NCI-H2227 (cell line): ENCODE data around the gene FNIP1.
"Not testable (repeated sequence)": the region's sequence is repeated elsewhere in the genome, so short reads cannot be mapped to it uniquely, and the experiment has no call there.

ENCODE experiments used
- DNase-seq: peaks from one replicate; lab custom pipeline; 2025; ENCODE audit not compliant: unreplicated experiment; lab: John Stamatoyannopoulos, UW

FNIP1 gene

DNA sequence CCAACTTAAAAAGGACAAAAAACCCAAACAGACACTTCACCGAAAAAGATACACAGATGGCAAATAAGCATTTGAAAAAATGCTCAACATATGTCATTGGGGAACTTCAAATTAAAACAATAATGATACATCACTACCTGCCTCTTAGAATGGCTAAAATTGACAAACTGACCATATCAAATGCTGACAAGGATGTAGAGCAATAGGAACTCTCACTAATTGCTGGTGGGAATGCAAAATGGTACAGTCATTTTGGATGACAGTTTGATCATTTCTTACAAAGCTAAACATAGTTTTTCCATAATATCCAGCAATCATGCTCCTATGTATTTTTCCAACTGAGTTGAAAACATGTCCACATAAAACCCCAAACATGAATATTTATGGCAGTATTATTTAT is 102.9 kb downstream of the FNIP1 start:
- no peak for DNase-seq

DNA sequence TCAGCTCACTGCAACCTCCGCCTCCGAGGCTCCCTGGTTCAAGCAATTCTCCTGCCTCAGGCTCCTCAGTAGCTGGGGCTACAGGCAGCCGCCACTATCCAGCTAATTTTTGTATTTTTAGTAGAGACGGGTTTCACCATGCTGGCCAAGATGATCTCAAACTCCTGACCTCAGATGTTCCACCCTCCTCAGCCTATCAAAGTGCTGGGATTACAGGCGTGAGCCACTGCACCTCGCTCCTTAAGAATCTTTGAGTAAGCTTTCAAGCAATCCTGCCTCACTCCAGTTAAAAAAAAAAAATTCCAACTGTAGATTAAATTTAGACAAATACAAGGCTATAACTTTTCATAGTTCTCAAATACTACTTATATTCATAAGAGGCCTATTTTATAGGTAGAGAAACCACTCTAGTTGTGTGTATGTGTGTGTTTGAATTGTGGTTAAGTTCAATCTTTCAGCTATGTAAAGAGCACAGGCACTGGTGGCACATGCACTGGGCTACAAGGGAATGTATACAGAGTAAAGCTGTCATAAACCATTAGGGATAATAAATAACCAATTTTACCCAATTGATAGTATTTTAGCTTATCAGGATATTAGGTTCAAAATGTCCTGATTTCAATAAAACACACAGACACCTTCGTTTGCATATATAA is 111.2 kb downstream of the FNIP1 start:
- DNase-seq, result no peak

DNA sequence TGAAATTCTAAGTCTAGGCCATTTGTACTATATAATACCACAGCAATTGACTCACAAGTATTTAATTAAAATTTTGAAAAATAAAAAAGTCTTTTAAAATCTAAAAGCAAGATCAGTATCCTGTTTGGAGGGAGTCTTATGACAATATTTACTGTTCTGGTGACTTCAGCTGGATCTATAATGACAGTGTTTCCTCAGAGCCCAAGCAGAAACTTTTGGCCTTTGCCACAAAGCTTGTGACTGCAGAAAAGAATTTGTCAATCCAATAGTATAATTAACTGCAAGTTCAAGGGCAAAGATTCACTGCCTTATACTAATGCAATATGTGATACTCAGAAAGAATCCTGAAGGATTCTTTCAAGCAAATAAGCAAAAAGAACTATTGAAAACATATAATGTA is 112.2 kb downstream of the FNIP1 start:
- DNase-seq, result no peak

DNA sequence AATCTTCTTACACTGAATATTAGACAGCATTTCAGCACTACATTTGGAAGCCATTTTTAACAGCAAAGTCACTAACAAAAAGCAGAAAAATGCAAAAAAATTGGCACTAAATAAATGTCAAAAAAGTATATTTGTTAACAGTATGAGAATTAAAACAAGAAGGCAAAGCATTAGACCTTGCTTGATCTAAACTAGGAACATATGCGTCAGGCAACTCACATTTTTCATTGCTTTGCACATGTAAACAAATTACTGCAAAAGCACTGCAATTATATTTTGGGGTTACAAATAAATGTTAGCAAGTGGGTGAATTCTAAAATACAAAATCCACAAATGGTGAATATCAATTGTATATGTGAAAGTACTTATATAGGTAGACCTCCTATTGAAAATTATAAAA is 112.8 kb downstream of the FNIP1 start:
- DNase-seq, result no peak

DNA sequence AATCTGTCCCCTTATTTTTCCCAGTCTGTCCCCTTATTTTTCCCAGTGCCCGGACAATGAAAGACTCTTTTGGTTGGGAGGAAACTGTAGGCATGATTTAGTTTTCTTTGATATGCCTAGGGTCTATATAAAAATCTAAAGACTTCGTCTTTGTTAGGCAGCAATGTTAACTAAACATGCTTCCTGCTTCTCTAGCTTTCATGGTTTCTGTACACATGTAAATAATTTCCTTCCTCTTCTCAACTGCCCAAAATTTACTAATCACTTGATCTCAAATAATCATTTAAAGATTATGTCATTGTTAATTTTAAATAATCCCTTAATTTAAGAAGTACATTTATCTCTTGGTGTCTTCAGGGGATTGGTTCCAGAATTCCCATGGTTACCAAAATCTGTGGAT is 114.0 kb downstream of the FNIP1 start:
- no peak for DNase-seq

DNA sequence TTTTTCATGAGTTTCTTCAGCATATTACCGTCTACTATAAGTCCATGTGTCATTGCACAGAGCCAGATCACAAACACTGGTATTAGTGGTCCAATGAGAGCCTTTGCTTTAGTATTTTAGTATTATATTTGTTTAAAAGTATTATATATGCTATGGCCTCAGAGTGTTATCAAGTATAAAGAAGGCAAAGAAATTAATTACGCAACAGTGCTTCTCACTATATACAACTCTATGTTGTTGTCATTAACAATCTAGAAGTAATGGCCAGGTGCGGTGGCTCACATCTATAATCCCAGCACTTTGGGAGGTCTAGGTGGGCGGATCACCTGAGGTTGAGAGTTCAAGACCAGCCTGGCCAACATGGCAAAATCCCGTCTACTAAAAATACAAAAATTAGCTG is 114.6 kb downstream of the FNIP1 start:
- DNase-seq, result no peak

DNA sequence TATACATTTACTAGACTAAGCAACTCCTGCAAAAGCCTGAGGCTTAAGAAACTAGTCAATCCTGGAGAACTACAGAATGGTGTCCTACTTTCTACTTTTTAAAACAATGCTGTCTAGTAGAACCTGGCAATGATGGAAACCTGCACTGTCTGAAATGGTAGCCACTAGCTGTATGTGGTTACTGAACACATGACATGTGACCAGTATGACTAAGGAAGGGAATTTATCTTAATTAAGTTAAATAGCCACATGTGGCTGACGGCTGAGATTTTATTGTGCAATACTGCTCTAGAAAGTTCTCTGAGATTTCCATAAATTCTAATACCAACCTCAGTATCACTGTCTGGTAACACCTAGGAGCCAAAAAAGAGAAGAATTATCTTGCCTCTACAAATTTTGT is 116.9 kb downstream of the FNIP1 start:
- DNase-seq, result no peak

DNA sequence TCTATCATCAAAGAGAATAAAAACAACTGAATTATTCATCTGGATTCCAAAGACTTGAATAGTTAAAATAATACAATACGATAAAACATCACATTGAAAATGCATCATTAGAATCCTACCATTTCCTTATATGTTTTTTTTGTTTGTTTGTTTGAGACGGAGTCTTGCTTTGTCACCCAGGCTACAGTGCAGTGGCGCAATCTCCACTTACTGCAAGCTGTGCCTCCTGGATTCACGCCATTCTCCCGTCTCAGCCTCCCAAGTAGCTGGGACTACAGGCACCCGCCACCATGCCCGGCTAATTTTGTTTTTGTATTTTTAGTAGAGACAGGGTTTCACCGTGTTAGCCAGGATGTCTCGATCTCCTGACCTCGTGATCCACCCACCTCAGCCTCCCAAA is 118.5 kb downstream of the FNIP1 start:
- not testable (repeated sequence) for DNase-seq

DNA sequence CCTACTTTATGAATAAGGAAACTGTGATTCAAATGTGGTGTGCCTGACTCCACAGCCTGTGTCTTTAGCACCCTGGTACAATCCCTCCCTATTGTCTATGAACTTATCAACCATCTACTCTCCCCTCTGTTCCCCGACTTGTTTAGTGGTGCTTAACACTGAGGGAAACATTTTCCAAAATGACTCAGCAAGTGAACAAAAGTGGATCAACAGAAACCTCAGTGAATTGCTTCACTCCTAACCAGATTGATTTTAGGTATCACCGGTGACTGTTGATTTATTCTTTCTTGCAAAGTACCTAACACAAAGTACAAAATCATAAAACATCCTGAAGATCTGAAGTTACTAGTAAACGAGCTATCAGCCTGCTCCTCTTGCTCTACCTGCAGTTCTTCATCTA is 119.7 kb downstream of the FNIP1 start:
- DNase-seq, result no peak

DNA sequence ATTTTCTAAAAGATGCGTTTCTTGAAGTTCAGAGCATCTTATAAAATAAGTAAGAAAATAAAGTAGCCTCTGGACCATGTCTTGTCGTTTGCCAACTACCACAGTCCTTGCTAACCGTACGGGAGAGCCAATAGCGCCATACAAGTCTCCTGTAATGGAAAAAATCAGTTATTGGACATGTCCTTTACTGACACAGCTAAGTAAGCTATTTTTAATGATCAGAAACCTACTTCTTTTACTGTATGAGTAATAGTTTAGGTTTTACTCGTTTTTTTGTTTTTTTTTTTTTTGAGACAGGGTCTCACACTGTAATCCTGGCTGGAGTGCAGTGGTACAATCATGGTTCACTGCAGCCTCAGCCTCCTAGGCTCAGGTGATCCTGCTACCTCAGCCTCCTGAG is 124.0 kb downstream of the FNIP1 start:
- DNase-seq, result no peak

DNA sequence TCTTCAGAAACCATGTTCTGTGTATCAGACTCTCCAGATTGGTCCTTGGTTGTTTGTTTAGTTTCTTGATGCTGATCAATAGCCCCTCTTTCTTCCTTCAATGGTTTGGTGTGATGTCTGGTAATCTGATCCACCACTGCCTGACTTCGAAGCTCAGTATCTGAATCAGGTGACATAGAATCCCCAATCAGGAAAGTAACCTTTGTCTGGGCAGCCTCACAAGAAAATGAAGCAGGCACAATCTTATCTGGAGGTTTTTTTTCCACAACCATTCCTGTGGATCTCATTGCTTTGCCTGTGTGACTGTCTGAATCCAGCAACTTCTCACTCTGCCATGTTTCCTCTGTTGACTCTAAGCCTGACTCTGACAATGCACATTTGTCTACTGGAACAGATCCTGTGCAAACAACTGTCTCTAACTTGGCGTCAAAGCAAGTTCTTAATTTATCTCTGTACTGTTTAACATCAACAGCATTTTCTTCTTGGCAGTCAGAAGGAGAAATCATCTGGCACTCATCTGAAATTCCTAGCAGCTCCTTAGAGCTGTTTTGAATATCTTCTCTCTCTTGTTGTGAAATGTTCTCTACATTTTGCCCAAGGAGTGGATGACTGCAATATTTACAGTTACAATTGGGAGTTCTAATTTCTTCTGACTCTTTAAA is 124.7 kb downstream of the FNIP1 start:
- DNase-seq, result no peak

DNA sequence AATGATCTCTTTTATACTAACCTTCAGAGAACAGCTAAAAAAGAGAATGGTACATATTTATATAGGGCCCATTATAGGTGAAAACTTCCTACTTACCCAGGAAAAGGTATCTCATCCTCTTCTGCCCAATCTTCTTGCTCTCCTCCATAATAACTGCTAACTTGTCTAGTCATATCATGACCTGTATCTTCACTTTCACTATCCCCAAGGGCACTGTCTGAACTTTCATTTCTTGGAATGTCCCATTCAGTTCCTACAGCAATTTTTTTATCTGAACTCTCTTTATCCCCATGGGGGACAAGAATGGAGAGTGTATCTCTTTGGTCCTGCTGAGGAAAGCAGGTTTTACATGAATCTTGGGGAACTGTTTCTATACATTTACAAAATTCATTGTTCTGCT is 125.4 kb downstream of the FNIP1 start:
- no peak for DNase-seq

DNA sequence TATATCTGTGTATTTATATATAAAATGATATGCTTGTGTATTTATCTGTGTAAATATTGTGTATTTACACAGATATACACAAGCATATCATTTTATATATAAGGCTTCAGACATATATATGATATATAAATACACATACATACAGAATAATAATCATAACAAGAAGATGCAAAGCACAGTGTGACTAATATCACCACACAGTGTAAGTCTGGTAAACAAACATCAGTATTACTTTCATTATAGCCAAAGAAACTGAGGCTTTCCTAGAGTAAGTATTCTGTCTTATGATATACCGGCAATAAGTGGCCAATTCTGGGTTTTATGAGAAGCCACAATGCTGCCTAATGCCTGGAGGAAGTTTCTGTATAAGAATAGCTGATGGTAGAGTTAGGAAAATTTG is 131.9 kb downstream of the FNIP1 start:
- DNase-seq, result no peak

DNA sequence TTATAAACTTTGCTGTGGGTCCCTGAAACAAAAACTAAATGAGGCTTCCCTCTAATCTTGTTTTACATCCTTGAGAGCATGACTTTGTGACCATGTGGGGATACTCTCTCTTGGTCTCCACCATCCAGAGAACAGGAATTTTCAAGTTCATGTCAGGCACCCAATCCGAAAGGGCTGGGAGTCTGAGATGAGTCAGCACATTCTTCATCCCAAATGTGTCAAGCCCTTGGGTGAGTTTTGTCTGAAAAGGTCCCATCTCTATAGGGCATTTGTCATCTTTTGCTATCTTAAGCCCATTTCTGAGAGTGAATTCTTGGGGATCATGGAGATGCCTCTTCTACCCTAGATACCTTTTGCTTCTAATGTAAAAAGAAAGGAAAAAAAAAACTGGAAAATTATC is 134.9 kb downstream of the FNIP1 start:
- no peak for DNase-seq

DNA sequence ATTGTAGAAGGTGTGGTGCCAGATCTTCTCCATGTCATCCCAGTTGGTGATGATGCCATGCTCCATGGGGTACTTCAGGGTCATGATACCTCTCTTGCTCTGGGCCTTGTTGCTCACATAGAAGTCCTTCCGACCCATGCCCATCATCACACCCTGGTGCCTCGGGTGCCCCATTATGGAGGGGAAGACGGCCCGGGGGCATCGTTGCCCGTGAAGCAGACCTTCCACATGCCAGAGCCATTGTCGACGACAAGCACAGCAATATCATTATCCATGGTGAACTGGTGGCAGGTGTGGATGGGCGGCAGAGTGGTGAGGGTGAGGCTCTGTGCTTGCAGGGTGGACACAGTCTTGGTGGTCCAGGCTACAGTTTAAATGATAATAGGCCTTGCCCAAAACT is 137.0 kb downstream of the FNIP1 start:
- no peak for DNase-seq

DNA sequence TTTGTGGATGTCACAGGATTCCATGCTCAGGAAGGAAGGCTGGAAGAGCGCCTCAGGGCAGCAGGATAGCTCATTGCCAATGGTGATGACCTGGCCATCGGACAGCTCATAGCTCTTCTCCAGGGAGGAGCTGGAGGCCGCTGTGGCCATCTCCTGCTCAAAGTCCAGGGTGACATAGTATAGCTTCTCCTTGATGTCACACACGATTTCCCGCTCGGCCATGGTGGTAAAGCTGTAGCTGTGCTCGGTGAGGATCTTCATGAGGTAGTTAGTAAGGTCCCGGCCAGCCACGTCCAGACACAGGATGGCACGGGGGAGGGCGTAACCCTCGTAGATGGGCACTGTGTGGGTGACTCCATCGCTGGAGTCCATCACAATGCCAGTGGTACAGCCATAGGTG is 137.5 kb downstream of the FNIP1 start:
- DNase-seq, result no peak

DNA sequence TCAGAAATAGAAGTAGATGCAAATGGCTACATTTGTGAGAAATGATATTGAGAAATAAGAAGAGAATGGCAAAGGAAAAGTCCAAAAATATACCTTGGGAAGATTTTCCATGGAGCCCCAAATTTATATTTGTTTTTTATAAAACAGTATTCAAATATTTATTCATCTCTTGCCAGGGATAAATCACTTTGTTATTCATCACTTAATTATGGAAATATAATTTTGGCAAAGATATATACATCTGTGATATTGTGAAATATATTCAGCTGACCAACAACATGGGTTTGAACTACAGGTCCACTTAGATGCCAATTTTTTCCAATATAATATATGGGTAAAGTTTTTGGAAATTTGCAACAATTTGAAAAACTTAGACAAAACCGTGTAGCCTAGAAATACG is 142.0 kb downstream of the FNIP1 start:
- no peak for DNase-seq

DNA sequence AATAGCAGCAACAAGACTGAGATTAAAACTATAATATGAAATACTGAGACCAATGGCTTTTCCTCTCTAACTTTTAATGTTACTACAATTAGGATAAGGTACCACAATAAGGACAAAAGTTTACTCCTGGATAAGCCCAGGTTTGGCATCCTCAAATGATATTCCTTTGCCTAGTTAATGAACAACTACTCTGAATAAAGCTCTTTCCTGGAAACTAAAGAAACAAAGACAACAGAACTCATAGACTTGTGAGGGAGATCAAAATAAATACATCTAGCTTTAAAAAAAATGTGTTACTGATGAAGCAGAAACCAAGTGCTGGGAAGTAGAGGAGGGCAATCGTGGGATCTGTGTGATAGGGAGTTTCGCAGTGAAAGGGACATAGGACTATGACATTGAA is 142.5 kb downstream of the FNIP1 start:
- DNase-seq, result no peak

DNA sequence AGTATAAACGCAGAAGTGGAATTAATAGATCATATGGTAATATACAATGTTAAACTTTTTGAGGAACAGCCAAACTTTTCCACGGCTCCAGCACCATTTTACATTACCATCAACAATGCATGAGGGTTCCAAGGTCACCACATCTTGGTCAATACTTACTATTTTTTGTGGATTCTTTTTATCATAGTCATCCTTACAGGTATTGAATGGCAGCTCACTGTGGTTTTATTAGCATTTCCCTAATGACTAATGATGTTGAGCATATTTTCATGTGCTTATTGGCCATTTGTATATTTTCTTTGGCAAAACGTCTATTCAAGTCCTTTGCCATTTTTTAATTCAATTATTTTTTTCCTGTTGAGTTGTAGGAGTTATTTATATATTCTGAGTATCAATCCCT is 147.7 kb downstream of the FNIP1 start:
- DNase-seq, result no peak

DNA sequence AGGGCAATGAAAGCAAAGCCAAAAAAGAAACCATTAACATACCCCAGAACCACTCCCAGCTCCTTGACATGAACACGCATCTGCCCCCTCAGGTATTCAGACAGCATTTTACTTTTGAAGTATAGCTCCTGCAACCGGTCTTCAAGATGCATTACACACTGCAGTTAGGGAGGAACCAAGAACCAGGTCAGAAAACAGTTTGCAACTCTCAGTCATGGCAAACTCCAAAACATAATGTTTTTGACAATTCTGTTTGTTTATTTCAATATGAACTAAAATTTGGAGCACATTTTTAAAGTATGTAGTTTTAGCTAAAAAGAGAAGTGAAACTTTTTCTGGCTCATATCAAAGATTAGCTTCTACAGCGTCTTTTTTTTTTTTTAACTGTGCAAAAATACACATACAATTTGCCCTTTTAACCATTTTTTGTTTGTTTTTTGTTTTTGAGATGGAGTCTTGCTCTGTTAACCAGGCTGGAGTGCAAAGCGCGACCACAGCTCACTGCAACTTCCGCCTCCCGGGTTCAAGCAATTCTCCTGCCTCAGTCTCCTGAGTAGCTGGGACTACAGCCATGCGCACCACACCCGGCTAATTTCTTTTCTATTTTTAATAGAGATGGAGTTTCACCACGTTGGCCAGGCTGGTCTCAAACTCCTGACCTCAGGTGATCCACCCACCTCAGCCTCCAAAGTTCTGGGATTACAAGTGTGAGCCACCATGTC is 149.6 kb downstream of the FNIP1 start:
- DNase-seq, result no peak

DNA sequence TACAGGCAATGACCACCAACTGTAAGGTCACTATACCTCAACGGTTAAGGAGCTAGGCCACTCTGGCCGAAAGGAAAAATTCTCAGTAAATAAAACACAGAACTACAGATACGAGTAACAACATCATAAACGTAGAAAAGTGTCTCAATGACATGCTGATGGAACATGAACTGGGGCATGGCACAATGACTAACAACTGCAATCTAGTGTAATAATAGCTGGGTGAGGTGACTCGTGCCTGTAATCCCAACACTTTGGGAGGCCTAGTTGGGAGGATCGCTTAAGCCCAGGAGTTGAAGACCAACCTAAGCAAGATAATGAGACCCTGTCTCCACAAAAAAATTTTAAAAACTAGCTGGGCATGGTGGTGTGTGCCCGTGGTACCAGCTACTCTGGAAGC is 152.0 kb downstream of the FNIP1 start:
- no peak for DNase-seq

DNA sequence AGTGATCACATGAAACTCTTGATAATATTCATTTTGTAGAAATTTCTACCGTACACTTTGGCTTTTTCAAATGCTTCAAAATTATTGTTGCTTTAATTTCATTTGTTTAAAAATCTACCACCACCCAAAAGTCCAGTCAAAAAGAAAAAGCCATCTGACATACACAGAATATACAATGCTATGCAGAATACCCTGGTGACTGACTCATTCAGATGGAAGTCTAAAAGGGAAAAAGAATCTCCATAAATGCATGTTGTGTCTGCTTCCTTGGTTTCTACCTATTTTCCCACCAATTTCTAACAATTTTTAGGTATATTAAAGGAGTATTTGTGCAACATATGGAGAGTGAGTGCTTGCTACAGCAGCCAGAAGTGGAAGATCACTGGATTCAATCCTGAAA is 152.4 kb downstream of the FNIP1 start:
- no peak for DNase-seq

DNA sequence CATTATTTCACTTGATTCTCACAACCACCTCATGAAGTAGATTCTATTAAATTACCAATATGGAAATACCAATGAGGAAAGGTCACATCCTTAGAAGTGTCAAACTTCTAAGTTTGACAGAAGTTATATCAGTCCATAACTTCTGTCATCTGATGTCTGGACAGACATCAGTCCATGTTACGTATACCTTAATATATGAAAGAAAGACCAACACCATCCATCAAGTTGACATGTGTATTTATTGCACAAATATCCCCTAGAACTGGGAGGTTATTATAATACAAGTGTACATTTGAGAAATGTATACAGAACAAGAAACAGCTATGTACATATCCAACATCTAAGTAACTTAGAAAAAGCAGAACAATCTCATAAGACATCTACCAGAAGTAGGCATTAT is 155.3 kb downstream of the FNIP1 start:
- no peak for DNase-seq
